WTC11 (cell line): ENCODE data around the gene DSE. TPM values are rescaled to one million over a fixed set of nuclear protein-coding genes. Genes with fewer than 3 reads are reported as not detected.

Experiments
- ATAC-seq: fragments of 200-7000 bp; cut with Tn5 transposase; 2 replicates; pipeline ENCODE4 v1.10.0; 2021; ENCODE audit warnings: mild to moderate bottlenecking, moderate library complexity
- CTCF ChIA-PET: fragments of 300-600 bp; sonication (Branson Sonifier 250); formaldehyde crosslinking; loops from one replicate; lab custom pipeline; 2021; ENCODE audit warnings: antibody characterized with exemption; lab: Charles Lee
- POLR2A ChIA-PET: fragments of 350-600 bp; sonication (Branson Sonifier 250); formaldehyde crosslinking; loops from one replicate; lab custom pipeline; 2021; ENCODE audit warnings: antibody characterized with exemption; lab: Charles Lee
- DNase-seq: peaks from one replicate; pipeline ENCODE4 v3.0.0; 2021; ENCODE audit warnings: low spot score
- H3K27ac Mint-ChIP-seq: 2 replicates; pipeline ENCODE4 v1.8.0; 2021; ENCODE audit warnings: mixed read lengths
- H3K27me3 Mint-ChIP-seq: 2 replicates; pipeline ENCODE4 v1.8.0; 2021; ENCODE audit warnings: low read depth, mild to moderate bottlenecking, moderate library complexity, mixed read lengths
- H3K36me3 Mint-ChIP-seq: 2 replicates; pipeline ENCODE4 v1.8.0; 2021; ENCODE audit warnings: mixed read lengths
- H3K4me1 Mint-ChIP-seq: 2 replicates; pipeline ENCODE4 v1.8.0; 2022; ENCODE audit warnings: mixed read lengths
- H3K4me3 Mint-ChIP-seq: 2 replicates; pipeline ENCODE4 v1.8.0; 2021; ENCODE audit warnings: mild to moderate bottlenecking, moderate library complexity, mixed read lengths
- H3K9me3 Mint-ChIP-seq: 2 replicates; pipeline ENCODE4 v1.8.0; 2021; ENCODE audit warnings: mixed read lengths
- ESRRA ChIP-seq: sonication (generic); formaldehyde crosslinking; IDR thresholded peaks from 2 replicates; pipeline ENCODE4 v1.8.1; 2022; ENCODE audit warnings: mild to moderate bottlenecking, missing genetic modification reagents, borderline replicate concordance
- HMGA2 ChIP-seq: fragments of 250-450 bp; sonication (Bioruptor Pico); IDR thresholded peaks from 2 replicates; pipeline ENCODE4 v1.4.0; 2021; ENCODE audit warnings: mild to moderate bottlenecking, moderate library complexity
- IRF2 ChIP-seq: sonication (generic); formaldehyde crosslinking; IDR thresholded peaks from 2 replicates; pipeline ENCODE4 v1.8.0; 2022; ENCODE audit warnings: low read depth, missing genetic modification reagents, borderline replicate concordance
- JAZF1 ChIP-seq: fragments of 250-450 bp; sonication (Bioruptor Pico); IDR thresholded peaks from 2 replicates; pipeline ENCODE4 v1.9.0; 2021; ENCODE audit warnings: moderate library complexity, mild to moderate bottlenecking, inconsistent platforms
- JUN ChIP-seq: sonication (generic); formaldehyde crosslinking; IDR thresholded peaks from 2 replicates; pipeline ENCODE4 v1.8.0; 2023; ENCODE audit warnings: mild to moderate bottlenecking, missing genetic modification reagents
- MXD4 ChIP-seq: fragments of 250-450 bp; sonication (Bioruptor Pico); IDR thresholded peaks from 2 replicates; pipeline ENCODE4 v1.8.0; 2021; ENCODE audit warnings: mild to moderate bottlenecking, moderate library complexity, borderline replicate concordance
- NR1H2 ChIP-seq: sonication (generic); formaldehyde crosslinking; IDR thresholded peaks from 2 replicates; pipeline ENCODE4 v1.9.0; 2021; ENCODE audit warnings: mild to moderate bottlenecking, moderate library complexity, missing genetic modification reagents
- NR2C2 ChIP-seq: sonication (generic); formaldehyde crosslinking; IDR thresholded peaks from 2 replicates; pipeline ENCODE4 v1.8.0; 2022; ENCODE audit warnings: mild to moderate bottlenecking, missing genetic modification reagents
- SMAD3 ChIP-seq: sonication (generic); formaldehyde crosslinking; IDR thresholded peaks from 2 replicates; pipeline ENCODE4 v1.8.0; 2022; ENCODE audit warnings: missing genetic modification reagents, mild to moderate bottlenecking, borderline replicate concordance
- ZNF263 ChIP-seq: sonication (generic); formaldehyde crosslinking; IDR thresholded peaks from 2 replicates; pipeline ENCODE4 v1.8.1; 2022; ENCODE audit warnings: low read depth, mild to moderate bottlenecking, moderate library complexity, missing genetic modification reagents
- ZNF423 ChIP-seq: fragments of 250-450 bp; sonication (Bioruptor Pico); IDR thresholded peaks from 2 replicates; pipeline ENCODE4 v2.1.2; 2022; ENCODE audit warnings: mild to moderate bottlenecking, moderate library complexity
- total RNA-seq: library from RNA; stranded (reverse); gene quantifications from 3 replicates; pipeline ENCODE4 v1.2.3, GENCODE V29; 2021
- TF ChIP-seq, protein P1 (sequence below): fragments of 250-450 bp; sonication (Bioruptor Pico); IDR thresholded peaks from 2 replicates; pipeline ENCODE4 v1.9.0; 2021; ENCODE audit warnings: mild to moderate bottlenecking, borderline replicate concordance
- TF ChIP-seq, protein P2 (sequence below): sonication (generic); formaldehyde crosslinking; IDR thresholded peaks from 2 replicates; pipeline ENCODE4 v1.8.1; 2023; ENCODE audit warnings: mild to moderate bottlenecking, missing genetic modification reagents, borderline replicate concordance
- TF ChIP-seq, protein P3 (sequence below): fragments of 250-450 bp; sonication (Bioruptor Pico); IDR thresholded peaks from 2 replicates; pipeline ENCODE4 v1.9.0; 2021; ENCODE audit warnings: mild to moderate bottlenecking
- TF ChIP-seq, protein P4 (sequence below): sonication (generic); formaldehyde crosslinking; IDR thresholded peaks from 2 replicates; pipeline ENCODE4 v1.8.1; 2022; ENCODE audit warnings: missing genetic modification reagents, borderline replicate concordance
- TF ChIP-seq, protein P5 (sequence below): sonication (generic); formaldehyde crosslinking; IDR thresholded peaks from 2 replicates; pipeline ENCODE4 v1.8.1; 2023; ENCODE audit warnings: mild to moderate bottlenecking, missing genetic modification reagents, moderate library complexity
- TF ChIP-seq, protein P6 (sequence below): sonication (generic); formaldehyde crosslinking; IDR thresholded peaks from 2 replicates; pipeline ENCODE4 v1.8.1; 2022; ENCODE audit warnings: low read depth, mild to moderate bottlenecking, moderate library complexity, missing genetic modification reagents, borderline replicate concordance
- TF ChIP-seq, protein P7 (sequence below): sonication (generic); formaldehyde crosslinking; IDR thresholded peaks from 2 replicates; pipeline ENCODE4 v1.8.0; 2023; ENCODE audit warnings: mild to moderate bottlenecking, missing genetic modification reagents

Gene DSE
- total RNA-seq, 1 experiment from 2014 or later: 78.3 TPM

DNA sequence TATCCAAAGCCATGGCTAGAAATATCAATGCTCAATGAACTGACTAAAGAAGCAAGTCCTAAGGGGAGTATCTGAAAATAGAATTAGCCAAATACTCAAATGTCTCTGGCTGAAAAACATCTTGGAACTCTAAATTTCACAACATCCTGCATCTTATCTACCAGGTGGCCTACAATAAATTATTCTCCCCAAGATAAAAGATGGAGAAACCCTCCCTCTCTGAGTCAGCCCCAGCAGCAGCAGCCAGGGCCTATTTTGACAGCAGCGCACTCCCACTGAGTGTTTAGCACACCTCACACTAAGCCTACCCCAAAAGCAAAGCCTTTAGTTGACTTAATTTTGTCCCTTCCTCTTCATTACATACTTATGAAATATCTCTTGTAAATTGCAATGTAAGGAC lies 96.3 kb downstream of the DSE start (continued):
- TF ChIP-seq, protein P1, sequence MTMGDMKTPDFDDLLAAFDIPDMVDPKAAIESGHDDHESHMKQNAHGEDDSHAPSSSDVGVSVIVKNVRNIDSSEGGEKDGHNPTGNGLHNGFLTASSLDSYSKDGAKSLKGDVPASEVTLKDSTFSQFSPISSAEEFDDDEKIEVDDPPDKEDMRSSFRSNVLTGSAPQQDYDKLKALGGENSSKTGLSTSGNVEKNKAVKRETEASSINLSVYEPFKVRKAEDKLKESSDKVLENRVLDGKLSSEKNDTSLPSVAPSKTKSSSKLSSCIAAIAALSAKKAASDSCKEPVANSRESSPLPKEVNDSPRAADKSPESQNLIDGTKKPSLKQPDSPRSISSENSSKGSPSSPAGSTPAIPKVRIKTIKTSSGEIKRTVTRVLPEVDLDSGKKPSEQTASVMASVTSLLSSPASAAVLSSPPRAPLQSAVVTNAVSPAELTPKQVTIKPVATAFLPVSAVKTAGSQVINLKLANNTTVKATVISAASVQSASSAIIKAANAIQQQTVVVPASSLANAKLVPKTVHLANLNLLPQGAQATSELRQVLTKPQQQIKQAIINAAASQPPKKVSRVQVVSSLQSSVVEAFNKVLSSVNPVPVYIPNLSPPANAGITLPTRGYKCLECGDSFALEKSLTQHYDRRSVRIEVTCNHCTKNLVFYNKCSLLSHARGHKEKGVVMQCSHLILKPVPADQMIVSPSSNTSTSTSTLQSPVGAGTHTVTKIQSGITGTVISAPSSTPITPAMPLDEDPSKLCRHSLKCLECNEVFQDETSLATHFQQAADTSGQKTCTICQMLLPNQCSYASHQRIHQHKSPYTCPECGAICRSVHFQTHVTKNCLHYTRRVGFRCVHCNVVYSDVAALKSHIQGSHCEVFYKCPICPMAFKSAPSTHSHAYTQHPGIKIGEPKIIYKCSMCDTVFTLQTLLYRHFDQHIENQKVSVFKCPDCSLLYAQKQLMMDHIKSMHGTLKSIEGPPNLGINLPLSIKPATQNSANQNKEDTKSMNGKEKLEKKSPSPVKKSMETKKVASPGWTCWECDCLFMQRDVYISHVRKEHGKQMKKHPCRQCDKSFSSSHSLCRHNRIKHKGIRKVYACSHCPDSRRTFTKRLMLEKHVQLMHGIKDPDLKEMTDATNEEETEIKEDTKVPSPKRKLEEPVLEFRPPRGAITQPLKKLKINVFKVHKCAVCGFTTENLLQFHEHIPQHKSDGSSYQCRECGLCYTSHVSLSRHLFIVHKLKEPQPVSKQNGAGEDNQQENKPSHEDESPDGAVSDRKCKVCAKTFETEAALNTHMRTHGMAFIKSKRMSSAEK (CRISPR knock-in tag): no peak
- TF ChIP-seq, protein P2, sequence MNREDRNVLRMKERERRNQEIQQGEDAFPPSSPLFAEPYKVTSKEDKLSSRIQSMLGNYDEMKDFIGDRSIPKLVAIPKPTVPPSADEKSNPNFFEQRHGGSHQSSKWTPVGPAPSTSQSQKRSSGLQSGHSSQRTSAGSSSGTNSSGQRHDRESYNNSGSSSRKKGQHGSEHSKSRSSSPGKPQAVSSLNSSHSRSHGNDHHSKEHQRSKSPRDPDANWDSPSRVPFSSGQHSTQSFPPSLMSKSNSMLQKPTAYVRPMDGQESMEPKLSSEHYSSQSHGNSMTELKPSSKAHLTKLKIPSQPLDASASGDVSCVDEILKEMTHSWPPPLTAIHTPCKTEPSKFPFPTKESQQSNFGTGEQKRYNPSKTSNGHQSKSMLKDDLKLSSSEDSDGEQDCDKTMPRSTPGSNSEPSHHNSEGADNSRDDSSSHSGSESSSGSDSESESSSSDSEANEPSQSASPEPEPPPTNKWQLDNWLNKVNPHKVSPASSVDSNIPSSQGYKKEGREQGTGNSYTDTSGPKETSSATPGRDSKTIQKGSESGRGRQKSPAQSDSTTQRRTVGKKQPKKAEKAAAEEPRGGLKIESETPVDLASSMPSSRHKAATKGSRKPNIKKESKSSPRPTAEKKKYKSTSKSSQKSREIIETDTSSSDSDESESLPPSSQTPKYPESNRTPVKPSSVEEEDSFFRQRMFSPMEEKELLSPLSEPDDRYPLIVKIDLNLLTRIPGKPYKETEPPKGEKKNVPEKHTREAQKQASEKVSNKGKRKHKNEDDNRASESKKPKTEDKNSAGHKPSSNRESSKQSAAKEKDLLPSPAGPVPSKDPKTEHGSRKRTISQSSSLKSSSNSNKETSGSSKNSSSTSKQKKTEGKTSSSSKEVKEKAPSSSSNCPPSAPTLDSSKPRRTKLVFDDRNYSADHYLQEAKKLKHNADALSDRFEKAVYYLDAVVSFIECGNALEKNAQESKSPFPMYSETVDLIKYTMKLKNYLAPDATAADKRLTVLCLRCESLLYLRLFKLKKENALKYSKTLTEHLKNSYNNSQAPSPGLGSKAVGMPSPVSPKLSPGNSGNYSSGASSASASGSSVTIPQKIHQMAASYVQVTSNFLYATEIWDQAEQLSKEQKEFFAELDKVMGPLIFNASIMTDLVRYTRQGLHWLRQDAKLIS (CRISPR knock-in tag): no peak
- no peak for TF ChIP-seq JAZF1 (CRISPR knock-in tag)
- no peak for TF ChIP-seq ZNF423
- TF ChIP-seq ESRRA (CRISPR knock-in tag): no peak
- TF ChIP-seq, protein P3, sequence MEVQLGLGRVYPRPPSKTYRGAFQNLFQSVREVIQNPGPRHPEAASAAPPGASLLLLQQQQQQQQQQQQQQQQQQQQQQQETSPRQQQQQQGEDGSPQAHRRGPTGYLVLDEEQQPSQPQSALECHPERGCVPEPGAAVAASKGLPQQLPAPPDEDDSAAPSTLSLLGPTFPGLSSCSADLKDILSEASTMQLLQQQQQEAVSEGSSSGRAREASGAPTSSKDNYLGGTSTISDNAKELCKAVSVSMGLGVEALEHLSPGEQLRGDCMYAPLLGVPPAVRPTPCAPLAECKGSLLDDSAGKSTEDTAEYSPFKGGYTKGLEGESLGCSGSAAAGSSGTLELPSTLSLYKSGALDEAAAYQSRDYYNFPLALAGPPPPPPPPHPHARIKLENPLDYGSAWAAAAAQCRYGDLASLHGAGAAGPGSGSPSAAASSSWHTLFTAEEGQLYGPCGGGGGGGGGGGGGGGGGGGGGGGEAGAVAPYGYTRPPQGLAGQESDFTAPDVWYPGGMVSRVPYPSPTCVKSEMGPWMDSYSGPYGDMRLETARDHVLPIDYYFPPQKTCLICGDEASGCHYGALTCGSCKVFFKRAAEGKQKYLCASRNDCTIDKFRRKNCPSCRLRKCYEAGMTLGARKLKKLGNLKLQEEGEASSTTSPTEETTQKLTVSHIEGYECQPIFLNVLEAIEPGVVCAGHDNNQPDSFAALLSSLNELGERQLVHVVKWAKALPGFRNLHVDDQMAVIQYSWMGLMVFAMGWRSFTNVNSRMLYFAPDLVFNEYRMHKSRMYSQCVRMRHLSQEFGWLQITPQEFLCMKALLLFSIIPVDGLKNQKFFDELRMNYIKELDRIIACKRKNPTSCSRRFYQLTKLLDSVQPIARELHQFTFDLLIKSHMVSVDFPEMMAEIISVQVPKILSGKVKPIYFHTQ (CRISPR knock-in tag): no peak
- no peak for TF ChIP-seq HMGA2 (CRISPR knock-in tag)

DNA sequence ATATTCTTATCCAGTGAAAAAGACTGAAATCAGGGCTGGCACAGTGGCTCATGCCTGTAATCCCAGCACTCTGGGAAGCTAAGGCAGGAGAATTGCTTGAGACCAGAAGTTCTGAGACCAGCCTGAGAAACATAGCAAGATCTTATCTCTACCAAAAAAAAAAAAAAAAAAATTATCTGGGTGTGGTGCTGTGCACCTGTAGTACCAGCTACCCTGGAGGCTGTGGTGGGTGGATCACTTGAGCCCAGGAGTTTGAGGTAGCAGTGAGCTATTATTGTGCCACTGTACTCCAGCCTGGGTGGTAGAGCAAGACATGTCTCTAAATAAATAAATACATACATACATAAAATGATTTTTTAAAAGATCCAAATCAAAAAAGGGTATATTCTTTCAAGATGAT lies 96.8 kb downstream of the DSE start:
- Mint-ChIP-seq H3K27ac (no peak overlapping the region), H3K4me3 (no peak overlapping the region), H3K9me3 (peaks cover 3% of the 10 kb centered on the region; the same call in 1 of the 2 replicates), H3K36me3 (no peaks in the 10 kb centered on the region), H3K27me3 (peaks cover 14% of the 10 kb centered on the region), H3K4me1 (peaks cover 22% of the 10 kb centered on the region)
- TF ChIP-seq JUN (CRISPR knock-in tag) (no peak), ZNF263 (CRISPR knock-in tag) (no peak), IRF2 (CRISPR knock-in tag) (no peak), MXD4 (CRISPR knock-in tag) (no peak), NR1H2 (CRISPR knock-in tag) (no peak), SMAD3 (CRISPR knock-in tag) (no peak), NR2C2 (CRISPR knock-in tag) (no peak)
- TF ChIP-seq, protein P4, sequence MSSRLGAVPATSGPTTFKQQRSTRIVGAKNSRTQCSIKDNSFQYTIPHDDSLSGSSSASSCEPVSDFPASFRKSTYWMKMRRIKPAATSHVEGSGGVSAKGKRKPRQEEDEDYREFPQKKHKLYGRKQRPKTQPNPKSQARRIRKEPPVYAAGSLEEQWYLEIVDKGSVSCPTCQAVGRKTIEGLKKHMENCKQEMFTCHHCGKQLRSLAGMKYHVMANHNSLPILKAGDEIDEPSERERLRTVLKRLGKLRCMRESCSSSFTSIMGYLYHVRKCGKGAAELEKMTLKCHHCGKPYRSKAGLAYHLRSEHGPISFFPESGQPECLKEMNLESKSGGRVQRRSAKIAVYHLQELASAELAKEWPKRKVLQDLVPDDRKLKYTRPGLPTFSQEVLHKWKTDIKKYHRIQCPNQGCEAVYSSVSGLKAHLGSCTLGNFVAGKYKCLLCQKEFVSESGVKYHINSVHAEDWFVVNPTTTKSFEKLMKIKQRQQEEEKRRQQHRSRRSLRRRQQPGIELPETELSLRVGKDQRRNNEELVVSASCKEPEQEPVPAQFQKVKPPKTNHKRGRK (CRISPR knock-in tag): no peak
- TF ChIP-seq, protein P5, sequence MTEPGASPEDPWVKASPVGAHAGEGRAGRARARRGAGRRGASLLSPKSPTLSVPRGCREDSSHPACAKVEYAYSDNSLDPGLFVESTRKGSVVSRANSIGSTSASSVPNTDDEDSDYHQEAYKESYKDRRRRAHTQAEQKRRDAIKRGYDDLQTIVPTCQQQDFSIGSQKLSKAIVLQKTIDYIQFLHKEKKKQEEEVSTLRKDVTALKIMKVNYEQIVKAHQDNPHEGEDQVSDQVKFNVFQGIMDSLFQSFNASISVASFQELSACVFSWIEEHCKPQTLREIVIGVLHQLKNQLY (CRISPR knock-in tag): no peak
- TF ChIP-seq, protein P6, sequence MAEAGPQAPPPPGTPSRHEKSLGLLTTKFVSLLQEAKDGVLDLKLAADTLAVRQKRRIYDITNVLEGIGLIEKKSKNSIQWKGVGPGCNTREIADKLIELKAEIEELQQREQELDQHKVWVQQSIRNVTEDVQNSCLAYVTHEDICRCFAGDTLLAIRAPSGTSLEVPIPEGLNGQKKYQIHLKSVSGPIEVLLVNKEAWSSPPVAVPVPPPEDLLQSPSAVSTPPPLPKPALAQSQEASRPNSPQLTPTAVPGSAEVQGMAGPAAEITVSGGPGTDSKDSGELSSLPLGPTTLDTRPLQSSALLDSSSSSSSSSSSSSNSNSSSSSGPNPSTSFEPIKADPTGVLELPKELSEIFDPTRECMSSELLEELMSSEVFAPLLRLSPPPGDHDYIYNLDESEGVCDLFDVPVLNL (CRISPR knock-in tag): no peak
- TF ChIP-seq, protein P7, sequence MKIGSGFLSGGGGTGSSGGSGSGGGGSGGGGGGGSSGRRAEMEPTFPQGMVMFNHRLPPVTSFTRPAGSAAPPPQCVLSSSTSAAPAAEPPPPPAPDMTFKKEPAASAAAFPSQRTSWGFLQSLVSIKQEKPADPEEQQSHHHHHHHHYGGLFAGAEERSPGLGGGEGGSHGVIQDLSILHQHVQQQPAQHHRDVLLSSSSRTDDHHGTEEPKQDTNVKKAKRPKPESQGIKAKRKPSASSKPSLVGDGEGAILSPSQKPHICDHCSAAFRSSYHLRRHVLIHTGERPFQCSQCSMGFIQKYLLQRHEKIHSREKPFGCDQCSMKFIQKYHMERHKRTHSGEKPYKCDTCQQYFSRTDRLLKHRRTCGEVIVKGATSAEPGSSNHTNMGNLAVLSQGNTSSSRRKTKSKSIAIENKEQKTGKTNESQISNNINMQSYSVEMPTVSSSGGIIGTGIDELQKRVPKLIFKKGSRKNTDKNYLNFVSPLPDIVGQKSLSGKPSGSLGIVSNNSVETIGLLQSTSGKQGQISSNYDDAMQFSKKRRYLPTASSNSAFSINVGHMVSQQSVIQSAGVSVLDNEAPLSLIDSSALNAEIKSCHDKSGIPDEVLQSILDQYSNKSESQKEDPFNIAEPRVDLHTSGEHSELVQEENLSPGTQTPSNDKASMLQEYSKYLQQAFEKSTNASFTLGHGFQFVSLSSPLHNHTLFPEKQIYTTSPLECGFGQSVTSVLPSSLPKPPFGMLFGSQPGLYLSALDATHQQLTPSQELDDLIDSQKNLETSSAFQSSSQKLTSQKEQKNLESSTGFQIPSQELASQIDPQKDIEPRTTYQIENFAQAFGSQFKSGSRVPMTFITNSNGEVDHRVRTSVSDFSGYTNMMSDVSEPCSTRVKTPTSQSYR: no peak
- ChIA-PET CTCF (no interaction called here), POLR2A (no interaction called here)
- no peak for ATAC-seq
- DNase-seq: no peak
